NCI-H460 (cell line): Measurements from ENCODE around the gene HCCS. TPM values are rescaled to one million over a fixed set of nuclear protein-coding genes. Genes with fewer than 3 reads are reported as not detected.
A peak's percentile ranks its signal among the peaks of the same experiment; 100 is the strongest.

ENCODE experiments used
- DNase-seq: peaks from one replicate; pipeline ENCODE4 v3.0.0-alpha.2; 2016; ENCODE audit warnings: low read depth; ENCODE audit errors: extremely low read depth
- polyA plus RNA-seq: library from polyadenylated mRNA; depleted of rRNA; stranded (reverse); fragments of >200 nt; gene quantifications from 2 replicates; pipeline ENCODE4 v1.2.3, GENCODE V29; 2014; cell fraction: nucleus; rRNA removed
- total RNA-seq: library from RNA; depleted of rRNA; stranded (reverse); fragments of >200 nt; shearing (Covaris generic); gene quantifications from 2 replicates; pipeline ENCODE4 v1.2.3, GENCODE V29; 2014; rRNA removed

HCCS gene
- total RNA-seq = 39.1 and 47.4 TPM in 2 replicates
- polyA plus RNA-seq = 22.6 and 24.6 TPM in 2 replicates

GRCh38 chrX:11111037-11111851, at the start of gene HCCS:
Gene HCCS (plus strand): TSS chrX:11111332. CDS start chrX:11112061, 729 bp downstream.
- peak; percentile 82 for DNase-seq

- DNase-seq = no peak
Observed at GRCh38 chrX:11064276-11064675, 46.9 kb upstream of the HCCS start.

- DNase-seq = no peak
Observed at GRCh38 chrX:11064851-11065600, 46.1 kb upstream of the HCCS start.

GRCh38 chrX:11066812-11067211, 44.3 kb upstream of the HCCS start:
- no peak for DNase-seq

GRCh38 chrX:11073381-11073780, 37.8 kb upstream of the HCCS start:
- DNase-seq = no peak

- no peak for DNase-seq
Observed at GRCh38 chrX:11080741-11081305, 30.3 kb upstream of the HCCS start.

GRCh38 chrX:11081511-11081910, 29.6 kb upstream of the HCCS start:
- DNase-seq = no peak

- no peak for DNase-seq
Observed at GRCh38 chrX:11085305-11085704, 25.8 kb upstream of the HCCS start.

- no peak for DNase-seq
Observed at GRCh38 chrX:11089802-11090201, 21.3 kb upstream of the HCCS start.

GRCh38 chrX:11097933-11098332, 13.2 kb upstream of the HCCS start:
- no peak for DNase-seq

GRCh38 chrX:11099465-11099864, 11.7 kb upstream of the HCCS start:
- no peak for DNase-seq

- peak; percentile 47 for DNase-seq
Observed at GRCh38 chrX:11100281-11101035, 10.7 kb upstream of the HCCS start.

- no peak for DNase-seq
Observed at GRCh38 chrX:11103006-11103405, 8.1 kb upstream of the HCCS start.

GRCh38 chrX:11103751-11104150, 7.4 kb upstream of the HCCS start:
- DNase-seq = no peak

GRCh38 chrX:11105080-11105479, 6.1 kb upstream of the HCCS start:
- no peak for DNase-seq

- DNase-seq = no peak
Observed at GRCh38 chrX:11108253-11108941, 2.7 kb upstream of the HCCS start.

GRCh38 chrX:11109968-11110367, 1.2 kb upstream of the HCCS start:
- DNase-seq = no peak

- DNase-seq = no peak
Observed at GRCh38 chrX:11111947-11112346, 815 bp downstream of the HCCS start.

GRCh38 chrX:11113731-11114130, 2.6 kb downstream of the HCCS start:
- no peak for DNase-seq

- no peak for DNase-seq
Observed at GRCh38 chrX:11117745-11118144, 6.6 kb downstream of the HCCS start.
